Activated T-helper 1 cell treated with Interleukin-2 at 50 U/mL for 16 hours (primary cell): ENCODE measurements around the gene CRIP1.

Experiments used
- DNase-seq: peaks from one replicate; pipeline ENCODE4 v3.0.0-alpha.2; 2020; ENCODE audit warnings: low read depth

CRIP1 gene

DNA sequence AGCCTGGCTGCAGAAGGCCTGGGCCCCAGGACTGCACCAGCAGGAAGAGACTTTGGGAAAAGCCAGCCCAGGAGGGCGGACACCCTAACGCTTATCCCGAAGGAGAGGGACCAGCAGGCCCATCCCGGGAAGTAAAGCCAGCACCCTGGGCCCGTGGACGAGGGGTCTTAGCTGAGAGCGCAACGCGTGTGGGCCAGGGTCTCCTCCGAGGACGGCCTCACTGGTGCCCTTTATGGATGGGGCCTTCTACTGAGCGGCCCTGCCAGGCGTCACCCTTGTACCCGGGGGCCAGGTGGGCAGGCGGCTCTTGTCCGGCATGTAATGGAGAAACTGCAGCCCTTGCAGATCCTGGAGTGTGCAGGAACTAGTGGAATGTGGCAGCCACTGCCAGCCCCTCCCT is 18.4 kb downstream of the CRIP1 start:
- DNase-seq = no peak

DNA sequence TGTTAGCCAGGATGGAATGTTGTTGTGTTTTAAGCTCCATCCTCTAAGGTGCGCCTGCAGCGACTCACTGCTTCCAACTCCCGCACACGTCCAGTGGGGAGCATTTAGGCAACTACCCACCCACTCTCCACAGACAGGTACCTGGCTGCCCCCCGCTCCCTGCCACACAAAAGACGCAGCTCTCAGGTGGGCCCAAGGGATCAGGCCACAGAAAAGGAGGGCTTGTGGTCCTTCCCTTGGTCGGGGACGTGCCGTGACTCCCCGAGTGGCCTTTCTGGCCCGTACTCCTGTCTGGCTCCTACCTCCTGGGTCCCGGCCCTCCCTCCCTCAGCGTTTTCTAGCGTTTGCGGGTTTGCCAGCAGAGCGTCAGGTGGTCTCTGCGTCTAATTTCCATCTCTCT is 20.6 kb downstream of the CRIP1 start:
- DNase-seq = no peak

DNA sequence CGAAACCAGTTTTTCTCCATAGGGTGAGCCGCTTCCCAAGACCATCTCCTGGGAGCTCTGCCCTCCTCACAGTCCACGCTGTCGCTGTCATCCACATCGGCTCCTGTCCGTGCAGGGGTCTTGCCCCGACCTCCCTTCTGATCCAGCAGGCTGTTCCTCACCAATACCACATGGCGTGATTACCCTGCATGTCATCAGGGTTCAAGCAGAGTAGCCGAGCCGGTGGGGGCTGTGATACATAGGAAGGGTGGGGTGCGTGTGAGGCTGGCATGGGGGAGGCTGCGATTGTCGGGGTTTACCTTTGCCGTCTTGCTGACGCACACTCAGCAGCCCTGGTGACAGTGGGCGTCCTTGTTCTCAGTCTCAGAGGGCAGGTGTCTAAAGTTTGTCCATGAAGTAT is 21.4 kb downstream of the CRIP1 start:
- no peak for DNase-seq

DNA sequence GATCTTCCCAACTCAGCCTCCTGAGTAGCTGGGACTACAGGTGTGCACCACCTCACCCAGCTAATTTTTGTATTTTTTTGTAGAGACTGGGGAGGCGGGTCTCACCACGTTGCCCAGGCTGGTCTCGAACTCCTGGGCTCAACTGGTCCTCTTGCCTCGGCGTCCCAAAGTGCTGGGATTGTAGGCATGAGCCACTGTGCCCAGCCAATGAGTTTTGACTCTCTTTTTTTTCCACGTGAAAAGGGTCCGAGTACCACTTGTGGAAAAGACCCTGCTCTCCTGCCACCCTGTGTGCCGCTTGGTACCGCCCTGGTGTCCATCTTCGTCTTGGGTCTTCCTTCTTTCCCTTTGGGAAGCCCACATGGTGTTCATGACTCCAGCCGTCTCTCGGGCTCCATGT is 21.9 kb downstream of the CRIP1 start:
- no peak for DNase-seq

DNA sequence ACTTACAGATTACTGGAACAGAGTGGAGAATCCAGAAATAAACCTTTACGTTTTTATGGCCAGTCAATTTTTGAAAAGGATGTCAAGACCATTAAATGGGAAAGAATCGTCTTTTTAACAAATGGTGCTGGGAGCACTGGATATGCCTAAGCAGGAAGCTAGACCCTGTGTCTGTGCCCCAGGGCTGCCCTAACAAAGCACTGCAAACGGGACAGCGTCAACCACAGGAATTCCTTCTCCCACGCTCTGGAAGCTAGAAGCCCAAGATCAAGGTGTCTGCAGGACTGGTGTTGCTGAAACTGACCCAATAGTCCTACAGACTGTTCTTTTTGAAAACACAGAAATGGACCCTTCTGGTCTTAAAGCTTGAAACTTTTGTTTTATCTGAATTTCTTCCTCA is 30.4 kb downstream of the CRIP1 start:
- DNase-seq = no peak

DNA sequence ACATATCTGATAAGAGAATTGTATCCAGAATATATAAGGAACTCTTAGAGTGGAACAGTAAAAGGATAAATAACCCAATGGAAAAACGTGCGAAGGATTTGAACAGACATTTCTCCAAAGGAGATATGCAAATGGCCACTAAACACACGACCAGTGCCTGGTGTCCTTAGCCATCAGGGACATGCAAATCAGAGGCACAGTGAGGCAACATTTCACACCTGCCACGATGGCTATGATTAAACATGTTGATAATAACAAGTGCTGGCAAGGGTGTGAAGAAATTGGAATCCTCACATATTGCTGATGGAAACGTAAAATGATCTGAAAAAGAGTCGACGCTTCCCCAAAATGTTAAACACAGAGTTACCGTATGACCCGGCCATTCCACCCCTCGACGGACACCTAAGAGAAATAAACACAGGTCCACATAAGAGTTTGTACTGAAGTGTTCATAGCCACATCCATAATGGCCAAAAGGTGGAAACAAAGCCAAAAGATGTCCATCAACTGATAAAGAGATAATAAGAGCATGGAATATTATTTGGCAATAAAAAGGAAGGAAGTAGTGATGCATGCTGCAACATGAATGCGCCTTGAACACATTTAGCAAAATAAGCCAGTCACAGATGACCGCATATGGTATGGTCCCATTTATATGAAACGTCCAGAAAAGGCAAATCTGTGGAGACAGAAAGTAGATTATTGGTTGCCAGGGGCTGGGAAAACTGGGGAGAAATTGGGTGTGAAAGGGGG is 33.4 kb downstream of the CRIP1 start:
- DNase-seq = no peak

DNA sequence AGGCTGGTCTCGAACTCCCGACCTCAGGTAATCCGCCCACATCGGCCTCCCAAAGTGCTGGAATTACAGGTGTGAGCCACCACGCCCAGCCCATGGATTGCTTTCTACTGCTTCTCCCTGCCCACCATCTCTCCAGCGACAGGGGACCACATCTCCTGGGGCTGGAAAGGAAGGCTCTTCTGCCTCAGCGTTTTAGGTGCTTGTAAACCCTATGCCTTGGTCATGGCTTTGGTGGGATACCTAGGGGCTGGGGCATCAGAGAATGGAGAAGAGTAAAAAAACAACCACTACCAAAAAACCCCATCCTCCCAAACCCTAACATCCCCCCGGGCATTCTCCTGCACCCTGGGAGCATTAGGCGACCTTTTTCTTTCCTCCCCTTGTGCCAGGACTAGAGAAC is 38.6 kb downstream of the CRIP1 start:
- DNase-seq = no peak

DNA sequence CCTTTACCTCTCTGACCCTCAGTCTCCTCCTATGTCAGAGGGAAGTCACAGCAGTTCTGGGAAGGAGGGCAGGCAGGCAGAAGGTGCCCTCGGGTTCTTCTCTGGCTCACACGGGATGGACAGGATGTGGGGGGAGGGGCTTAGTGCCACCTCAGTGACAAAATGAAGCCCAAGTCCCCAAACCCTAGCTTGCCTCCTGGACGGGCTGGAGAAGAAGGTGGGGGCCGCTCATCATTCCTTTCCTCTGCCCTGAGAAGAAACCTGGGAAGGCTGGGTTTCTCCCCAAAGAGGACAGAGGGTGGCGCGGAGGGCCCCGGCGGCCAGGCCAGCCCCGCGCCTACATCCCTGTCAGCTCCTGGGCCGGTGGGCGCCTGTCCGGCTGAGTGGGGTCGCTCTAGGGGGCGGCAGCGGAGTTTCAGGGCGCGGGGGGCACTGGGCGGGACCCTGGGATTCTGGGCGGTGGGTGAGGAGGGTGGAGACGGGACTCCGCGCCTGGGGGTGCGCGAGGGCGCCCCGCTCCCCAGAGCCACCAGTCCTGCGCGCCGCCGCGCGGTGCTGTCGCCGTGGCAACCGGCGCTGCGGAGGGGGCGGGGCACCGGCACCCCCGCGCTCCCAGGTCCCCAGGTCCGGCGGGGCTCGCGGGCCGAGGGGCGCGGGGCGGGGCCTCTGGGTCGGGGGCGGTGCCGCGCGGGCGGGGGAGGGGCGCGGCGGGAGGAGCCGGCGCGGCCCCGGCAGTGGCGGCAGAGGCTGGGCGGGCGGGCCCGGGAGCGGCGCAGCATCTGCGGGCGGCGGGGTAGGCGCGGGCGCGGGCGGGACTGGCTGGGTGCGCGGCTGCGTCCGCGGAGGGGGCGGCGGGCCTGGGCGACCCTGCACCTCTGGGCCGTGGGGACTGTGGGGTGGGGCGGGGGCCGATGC is 39.4 kb downstream of the CRIP1 start, which contains the start of gene TMEM121:
TSS of gene TMEM121 (plus strand) at position 723 of the 915 bp plus-strand sequence. CDS start 2,252 bp downstream, outside the sequence.
- peak; percentile 29 for DNase-seq

DNA sequence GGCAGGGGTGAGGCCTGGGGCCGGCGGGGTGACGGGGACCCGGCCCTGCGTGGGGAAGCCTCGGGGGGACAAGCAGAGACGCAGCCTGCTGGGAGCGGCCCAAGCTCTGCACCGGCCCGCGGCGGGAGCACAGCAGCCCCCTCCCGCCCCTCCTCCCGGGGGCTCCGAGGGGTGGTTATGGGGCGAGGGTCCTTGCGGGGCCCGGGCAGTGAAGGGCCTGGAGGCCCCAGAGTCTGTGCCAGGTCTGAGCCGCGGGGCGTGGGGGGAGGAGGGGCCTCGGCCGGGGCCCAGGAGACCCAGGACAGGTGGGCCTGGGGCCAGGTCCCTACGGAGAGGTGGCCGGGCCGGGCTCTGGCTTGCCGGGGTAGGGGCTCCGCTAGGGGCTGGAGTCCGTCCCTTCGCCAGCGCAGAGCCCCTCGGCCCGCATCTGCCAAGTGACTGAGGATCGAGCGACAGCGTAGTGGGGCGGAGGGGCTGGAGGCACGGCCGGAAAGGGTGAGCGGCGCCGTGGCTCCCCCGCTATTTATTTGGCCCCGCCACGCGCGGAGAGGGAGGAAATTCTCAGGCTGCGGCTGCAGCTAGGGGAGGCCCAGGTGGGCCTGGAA is 40.2 kb downstream of the CRIP1 start:
- no peak for DNase-seq

DNA sequence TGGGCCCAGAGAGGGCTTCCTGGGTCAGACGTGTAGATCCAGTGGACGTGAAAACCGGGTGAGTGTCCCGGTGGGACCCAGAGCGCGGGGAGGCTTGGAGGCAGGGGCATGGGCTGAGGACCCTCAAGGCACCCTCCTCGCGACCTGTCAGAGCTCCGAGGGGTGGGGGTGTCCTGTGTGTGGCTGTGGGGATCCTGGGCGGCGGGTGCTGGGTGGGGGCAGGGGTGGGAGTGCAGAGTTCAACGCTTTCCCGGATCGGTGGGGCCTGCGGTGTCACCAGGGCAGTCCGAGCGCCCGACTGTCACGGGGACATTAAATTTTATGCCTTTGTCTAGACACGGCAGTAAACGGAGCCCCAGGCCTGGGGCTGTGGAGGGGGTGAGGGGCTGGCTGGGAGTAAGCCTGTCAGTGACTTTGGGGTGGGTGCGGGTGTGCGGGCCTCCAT is 40.7 kb downstream of the CRIP1 start:
- DNase-seq = no peak

DNA sequence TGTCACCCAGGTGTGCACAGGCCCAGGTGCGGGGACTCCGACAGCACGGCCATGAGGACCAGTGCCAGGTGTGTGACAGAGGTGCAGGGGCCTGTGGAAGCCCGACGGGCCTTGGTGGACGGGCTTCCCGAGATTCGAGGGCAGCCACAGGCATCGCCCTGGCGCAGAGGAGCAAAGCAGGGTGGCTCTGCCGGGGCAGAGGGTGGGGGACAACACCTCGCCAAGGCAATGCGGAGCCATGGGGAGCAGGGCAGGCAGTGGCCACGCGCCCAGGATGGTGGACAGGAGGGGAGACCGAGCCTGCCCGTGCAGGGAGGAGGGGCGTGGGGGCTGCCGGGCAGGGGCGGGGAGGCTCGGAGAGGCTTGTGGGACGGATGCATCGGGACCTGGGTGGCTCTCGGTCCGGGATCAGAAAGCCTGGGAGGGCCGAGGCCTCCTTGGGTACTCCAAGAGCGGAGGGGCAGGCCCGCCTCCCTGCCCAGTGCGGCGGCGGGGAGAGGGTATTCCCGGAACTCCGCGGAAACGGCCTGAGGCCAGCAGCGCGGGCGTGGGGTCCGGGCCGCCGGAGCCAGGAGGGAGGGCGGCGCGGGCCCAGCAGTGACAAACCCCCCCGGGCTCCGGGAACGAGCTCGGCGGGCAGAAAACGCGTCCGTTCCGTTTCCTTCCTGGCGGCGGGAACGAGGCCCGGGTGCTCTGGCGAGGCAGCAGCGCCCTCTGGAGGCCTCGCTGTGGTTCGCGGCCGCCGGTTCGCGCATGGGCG is 41.3 kb downstream of the CRIP1 start:
- peak; percentile 69 for DNase-seq

DNA sequence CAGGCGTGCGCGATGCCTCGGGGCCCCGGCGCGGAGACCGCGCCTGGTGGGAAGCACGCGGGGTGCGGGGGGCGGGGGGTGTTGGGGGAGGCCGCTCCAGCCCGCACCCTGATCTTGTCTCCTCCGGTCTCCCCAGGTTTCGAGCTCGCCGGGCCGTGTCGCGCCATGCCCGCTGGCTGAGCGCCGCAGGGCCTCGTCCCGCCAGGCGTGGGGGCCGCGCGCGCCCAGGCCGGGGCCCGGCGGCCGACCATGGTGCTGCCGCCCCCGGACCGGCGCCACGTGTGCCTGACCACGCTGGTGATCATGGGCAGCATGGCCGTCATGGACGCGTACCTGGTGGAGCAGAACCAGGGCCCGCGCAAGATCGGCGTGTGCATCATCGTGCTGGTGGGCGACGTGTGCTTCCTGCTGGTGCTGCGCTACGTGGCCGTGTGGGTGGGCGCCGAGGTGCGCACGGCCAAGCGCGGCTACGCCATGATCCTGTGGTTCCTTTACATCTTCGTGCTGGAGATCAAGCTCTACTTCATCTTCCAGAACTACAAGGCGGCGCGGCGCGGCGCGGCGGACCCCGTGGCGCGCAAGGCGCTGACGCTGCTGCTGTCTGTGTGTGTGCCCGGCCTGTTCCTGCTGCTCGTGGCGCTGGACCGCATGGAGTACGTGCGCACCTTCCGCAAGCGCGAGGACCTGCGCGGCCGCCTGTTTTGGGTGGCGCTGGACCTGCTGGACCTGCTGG is 42.1 kb downstream of the CRIP1 start:
- DNase-seq = no peak

DNA sequence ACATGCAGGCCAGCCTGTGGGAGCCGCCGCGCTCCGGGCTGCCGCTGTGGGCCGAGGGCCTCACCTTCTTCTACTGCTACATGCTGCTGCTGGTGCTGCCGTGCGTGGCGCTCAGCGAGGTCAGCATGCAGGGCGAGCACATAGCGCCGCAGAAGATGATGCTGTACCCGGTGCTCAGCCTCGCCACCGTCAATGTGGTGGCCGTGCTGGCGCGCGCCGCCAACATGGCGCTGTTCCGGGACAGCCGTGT is 42.6 kb downstream of the CRIP1 start:
- DNase-seq = no peak

DNA sequence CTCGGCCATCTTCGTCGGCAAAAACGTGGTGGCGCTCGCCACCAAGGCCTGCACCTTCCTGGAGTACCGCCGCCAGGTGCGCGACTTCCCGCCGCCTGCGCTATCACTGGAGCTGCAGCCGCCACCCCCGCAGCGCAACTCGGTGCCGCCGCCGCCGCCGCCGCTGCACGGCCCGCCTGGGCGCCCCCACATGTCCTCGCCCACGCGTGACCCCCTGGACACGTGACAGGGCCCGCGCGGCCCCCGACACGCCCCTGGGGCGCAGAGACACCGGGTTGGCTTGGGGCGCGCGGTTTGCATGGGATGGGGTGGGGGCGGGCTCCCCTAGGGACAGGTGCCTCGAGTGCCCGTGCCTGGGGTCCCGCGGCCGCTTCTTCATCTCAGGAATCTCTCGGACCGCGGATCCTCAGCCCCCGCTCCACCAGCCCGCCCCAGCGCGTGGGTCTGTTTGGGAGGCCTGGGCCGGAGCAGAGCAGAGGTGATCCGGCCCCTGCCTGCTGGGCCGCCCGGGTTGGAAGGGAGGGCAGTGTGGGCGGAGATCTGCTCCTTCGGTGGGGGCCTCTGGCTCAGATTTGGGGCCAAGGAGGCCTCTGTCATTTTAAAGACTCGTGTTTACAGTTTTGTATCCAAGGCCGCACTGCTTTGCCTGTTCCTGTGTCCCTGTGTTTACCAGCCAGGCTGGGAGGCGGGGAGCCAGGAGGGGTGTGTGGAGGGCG is 43.0 kb downstream of the CRIP1 start:
- no peak for DNase-seq

DNA sequence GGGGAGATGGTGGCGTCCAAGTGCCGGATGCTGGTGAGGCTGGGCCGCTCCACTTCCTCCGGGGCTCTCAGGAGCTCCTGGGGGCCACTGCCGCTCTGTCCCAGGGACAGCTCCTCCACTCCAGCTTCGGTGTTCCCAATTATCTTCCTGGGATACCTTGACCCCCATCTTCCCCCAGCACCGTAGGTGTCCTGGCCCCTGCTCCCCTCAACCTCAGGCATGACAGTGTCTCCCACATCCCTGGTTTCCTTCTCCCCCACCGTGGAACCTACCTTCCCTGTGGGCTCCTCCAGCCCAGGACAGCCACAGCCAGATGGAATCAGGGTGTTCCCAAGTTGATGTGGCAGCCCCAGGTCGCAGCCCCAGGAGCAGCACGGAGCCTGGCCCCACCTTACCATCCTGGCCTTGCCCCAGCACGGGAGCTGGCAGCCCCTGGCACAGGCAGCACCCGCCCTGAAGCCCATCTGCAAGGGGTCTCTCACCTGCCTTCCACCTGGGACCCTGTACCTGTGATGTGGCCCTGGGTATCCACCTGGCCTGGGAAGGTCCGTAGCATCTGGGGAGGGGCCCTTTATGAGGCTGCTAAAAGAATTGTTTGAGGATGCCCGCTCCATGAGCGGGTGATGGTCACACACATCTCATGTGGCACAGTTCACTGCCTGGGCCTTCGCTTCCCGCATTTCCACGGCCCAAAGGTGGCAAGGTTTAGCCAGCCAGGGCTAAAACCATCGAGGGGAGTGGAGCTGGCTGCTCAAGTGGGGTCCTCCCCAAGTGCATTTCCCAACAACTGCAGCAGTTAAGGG is 43.8 kb downstream of the CRIP1 start:
- no peak for DNase-seq

DNA sequence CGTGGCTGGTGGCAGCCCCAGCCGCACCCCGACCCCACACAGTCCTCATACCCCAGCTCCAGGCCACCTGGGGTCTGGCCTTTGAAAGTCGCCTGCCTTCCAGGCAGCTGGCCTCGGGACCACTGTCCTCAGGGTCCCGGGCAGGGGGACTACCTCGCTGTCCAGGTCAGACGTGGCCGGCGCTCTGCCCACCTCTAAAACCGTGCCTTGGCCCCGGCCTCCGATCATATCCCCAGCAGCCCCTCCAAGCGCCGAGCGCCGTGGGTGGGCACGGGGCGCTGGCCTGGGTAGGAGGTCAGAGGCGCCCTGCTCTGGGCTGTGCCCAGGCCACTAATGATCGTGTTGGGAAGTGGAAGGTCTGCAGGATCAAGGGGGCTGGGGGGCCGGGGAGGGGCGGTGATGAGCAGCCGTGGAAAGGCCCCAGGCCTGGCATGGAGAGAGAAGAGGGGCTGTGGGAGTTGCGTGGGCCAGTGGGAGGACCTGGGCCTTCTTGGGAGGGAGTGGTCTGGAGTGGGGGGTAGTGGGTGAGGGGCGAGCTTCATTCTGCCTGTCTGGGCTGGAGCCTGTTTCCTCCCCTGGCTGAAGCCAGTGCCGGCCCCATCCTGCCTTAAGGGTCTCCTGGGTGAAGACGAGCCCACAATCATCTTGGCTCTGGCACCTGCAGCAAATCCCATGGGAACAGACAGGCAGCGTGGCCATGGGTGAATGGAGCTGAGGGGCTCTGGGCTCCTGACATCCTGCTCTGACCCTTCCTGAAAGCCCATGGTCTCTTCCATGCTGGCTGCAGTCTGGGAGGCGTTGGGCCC is 44.6 kb downstream of the CRIP1 start:
- DNase-seq = no peak

DNA sequence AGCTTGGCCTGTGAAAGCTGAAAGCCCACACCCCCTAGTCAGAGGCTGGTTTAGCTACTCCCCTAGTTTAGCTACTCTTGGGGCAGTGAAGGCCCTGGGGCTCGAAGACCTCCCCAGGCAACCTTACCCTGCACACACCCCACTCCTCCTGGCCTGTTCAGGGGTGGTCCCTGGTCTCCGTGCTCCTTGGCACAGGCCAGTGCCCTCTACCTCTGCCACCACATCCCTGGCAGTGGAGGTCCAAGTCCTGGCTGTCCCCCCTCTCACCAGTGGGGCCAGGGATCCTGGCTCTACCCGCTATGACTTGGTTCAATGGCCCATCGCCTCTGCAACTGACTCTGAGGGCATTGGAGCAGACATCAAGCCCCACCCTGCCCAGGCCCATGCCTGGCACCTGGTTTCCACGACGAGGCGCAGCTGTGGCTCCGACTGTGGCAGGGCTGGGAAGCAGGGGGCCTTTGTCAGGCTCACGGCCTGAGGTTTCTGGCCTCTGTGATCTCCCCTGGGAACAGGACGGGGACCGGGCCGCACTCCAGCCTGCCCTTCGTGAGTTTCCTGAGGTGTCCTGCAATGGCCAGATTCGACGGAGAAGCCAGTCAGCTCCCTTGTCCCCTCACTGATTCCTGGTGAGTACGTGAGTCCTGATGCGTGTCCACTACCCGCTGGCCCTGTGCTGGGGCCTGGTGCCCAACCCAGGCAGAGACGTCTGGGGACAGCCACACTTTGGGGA is 45.4 kb downstream of the CRIP1 start:
- DNase-seq = no peak

DNA sequence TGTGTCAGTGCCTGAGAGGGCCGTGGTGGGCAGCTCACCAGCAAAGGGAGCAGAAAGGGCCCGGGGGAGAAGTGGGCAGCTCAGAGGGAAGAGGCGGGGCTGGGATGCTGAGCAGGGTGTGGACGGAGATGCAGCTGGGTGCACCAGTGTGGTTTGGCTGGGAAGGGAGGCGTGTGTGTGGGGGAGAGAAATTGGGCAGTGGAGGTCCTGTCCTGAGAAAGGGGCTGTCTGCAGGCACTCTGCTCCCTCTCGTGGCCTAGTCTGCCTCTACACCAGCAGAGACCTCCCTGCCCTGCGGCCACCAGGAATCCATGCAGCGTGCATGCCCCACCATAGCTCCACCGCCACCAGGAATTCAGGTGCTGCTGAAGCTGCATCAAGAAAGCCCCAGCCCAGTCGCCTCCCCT is 46.1 kb downstream of the CRIP1 start:
- no peak for DNase-seq

DNA sequence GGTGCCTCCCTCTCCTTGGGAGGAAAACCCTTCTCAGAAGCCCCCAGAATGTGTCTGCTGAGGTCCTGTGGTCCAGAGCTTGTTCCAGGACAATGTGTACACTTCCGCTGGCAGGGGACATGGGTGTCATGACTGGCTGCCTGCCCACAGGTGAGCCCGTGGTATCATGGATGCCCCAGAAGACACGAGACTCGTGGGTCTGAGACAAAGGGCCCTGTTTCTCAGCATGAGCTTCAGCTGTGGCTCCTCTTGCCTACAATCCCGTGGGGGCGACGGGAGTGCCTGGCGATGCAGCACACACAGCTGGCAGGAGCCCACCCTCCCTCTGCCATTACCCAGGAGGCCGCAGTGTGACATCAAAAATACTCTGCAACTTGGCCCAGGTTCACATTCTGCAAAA is 46.7 kb downstream of the CRIP1 start:
- no peak for DNase-seq
